ENCODE measurements around the gene FXYD5.
A peak's percentile ranks its signal among the peaks of the same experiment; 100 is the strongest.
"Not testable (repeated sequence)": the region's sequence is repeated elsewhere in the genome, so short reads cannot be mapped to it uniquely, and the experiment has no call there.

Gene FXYD5

DNA sequence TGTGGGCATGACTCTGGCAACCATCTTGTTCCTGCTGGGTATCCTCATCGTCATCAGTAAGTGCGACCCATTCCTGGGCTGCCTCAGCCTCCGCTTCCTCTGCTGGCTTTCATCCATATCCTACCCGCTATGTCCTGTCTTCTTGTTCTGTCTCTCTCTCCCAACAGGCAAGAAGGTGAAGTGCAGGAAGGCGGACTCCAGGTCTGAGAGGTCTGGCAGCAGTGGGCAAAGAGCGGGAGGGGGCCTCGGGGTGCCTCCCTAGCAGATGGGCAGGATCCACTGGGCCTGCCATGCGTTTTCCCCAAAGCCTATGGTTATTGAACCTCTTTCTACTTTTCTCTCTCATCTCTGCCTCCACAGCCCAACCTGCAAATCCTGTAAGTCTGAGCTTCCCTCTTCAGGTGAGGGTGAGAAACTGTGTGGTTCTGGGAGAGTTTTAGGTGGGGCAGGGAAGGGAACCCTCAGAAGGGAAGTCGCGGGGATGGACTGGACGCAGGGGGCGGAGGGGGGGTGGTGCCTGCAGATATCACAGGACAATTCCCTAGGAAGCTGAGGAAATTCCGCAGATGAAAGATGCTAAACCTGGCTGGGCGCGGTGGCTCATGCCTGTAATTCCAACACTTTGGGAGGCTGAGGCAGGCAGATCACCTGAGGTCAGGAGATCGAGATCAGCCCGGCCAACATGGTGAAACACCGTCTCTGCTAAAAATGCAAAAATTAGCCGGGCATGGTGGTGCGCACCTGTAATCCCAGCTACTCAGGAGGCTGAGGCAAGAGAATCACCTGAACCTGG is 3.1 kb upstream of the FXYD5 start:
- DNase-seq (ENCODE audit: low read depth): no peak
- Histone ChIP-seq H3K27me3 (replicated peaks; ENCODE audit: control insufficient read depth, insufficient read depth, low read length) (no peaks in the 10 kb centered on the region), H3K4me3 (ENCODE audit: low read length) (no peak overlapping the region)

DNA sequence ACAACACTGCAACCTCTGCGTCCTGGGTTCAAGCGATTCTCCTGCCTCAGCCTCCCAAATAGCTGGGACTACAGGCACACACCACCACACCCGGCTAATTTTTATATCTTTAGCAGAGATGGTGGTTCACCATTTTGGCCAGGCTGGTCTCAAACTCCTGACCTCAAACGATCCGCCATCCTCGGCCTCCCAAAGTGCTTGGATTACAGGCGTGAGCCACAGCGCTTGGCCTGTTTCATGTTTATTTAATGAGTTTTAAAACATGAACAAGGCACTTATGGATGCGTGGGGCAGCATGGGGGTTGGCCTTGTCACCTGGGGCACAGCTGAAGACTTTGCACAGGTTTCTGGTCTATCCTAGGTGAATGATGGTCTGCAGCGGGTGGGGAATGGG is 1.4 kb upstream of the FXYD5 start:
- not testable (repeated sequence) for H3K4me3 ChIP-seq (ENCODE audit: low read length); H3K9me3 ChIP-seq (ENCODE audit: control insufficient read depth, low read length); H3K9ac ChIP-seq (ENCODE audit: low read length); H3K36me3 ChIP-seq (ENCODE audit: control insufficient read depth, insufficient read depth, low read length, severe bottlenecking); H3K27me3 ChIP-seq (replicated peaks; ENCODE audit: control insufficient read depth, insufficient read depth, low read length); DNase-seq (ENCODE audit: low read depth)
- peaks cover 15% of the 10 kb centered on the region for H3K4me1 ChIP-seq (ENCODE audit: control insufficient read depth, insufficient read depth, low read length)

More for the DNA sequence above, 3.1 kb upstream of the FXYD5 start:
- Histone ChIP-seq H3K36me3 (ENCODE audit: control insufficient read depth, insufficient read depth, low read length, severe bottlenecking) (no peaks in the 10 kb centered on the region), H3K9ac (ENCODE audit: low read length) (no peak overlapping the region), H3K4me1 (ENCODE audit: control insufficient read depth, insufficient read depth, low read length) (peaks cover 19% of the 10 kb centered on the region), H3K9me3 (ENCODE audit: control insufficient read depth, low read length) (no peaks in the 10 kb centered on the region)

DNA sequence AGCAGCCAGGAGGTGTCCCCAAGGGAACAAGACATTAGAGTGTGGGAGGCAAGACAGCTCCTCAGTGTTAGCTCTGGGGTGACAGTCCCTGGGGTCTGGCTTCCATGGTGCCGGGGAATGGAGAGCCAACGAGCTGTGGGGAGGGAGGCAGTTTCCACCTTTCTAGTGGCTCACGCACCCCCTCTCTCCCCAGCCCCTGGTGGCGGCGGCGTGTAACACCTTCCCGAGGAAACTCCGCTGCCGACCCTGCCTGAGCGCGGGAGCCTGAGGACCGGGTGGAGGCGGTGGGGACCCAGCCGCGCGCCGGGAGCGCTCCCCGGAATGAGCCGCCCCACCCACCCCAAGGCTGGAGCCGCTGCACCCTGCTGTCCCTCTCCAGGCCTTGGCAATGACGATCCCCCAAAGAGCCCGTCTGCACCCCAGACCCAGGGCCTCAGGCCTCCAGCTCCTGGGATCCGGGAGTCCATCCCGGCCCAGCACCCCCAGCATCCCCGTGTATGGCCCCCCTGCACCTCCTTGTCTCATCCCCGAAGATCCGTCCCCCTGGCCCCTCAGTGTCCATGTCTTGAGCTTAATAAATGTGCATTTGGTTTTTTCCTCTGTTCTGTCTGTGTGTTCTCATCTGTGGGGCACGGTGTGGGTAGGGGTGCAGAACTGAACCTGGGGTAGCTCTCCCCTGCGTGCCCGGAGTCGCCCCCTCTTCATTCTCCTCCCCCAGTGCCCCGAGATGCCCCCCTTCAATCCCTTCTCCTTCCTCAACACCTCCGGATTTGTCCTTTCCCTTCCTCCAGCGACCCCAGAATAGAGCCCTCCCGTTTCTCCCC is 622 bp upstream of the FXYD5 start:
- Histone ChIP-seq H3K9ac (ENCODE audit: low read length) (peak overlapping the region; percentile 90), H3K27me3 (replicated peaks; ENCODE audit: control insufficient read depth, insufficient read depth, low read length) (no peaks in the 10 kb centered on the region), H3K4me1 (ENCODE audit: control insufficient read depth, insufficient read depth, low read length) (peaks cover 15% of the 10 kb centered on the region), H3K36me3 (ENCODE audit: control insufficient read depth, insufficient read depth, low read length, severe bottlenecking) (peaks cover 13% of the 10 kb centered on the region), H3K9me3 (ENCODE audit: control insufficient read depth, low read length) (no peaks in the 10 kb centered on the region), H3K4me3 (ENCODE audit: low read length) (peak overlapping the region; percentile 92)
- DNase-seq (ENCODE audit: low read depth): peak; percentile 49

GRCh38 chr19:35155441-35155840 is 906 bp downstream of the FXYD5 start:
- no peak for DNase-seq (ENCODE audit: low read depth)
- Histone ChIP-seq H3K4me3 (ENCODE audit: low read length) (peak overlapping the region; percentile 92), H3K9ac (ENCODE audit: low read length) (peak overlapping the region; percentile 90), H3K27me3 (replicated peaks; ENCODE audit: control insufficient read depth, insufficient read depth, low read length) (no peaks in the 10 kb centered on the region), H3K4me1 (ENCODE audit: control insufficient read depth, insufficient read depth, low read length) (peaks cover 15% of the 10 kb centered on the region), H3K36me3 (ENCODE audit: control insufficient read depth, insufficient read depth, low read length, severe bottlenecking) (peaks cover 24% of the 10 kb centered on the region), H3K9me3 (ENCODE audit: control insufficient read depth, low read length) (no peaks in the 10 kb centered on the region)

- no peaks in the 10 kb centered on the region for H3K27me3 ChIP-seq (replicated peaks; ENCODE audit: control insufficient read depth, insufficient read depth, low read length)
- no peaks in the 10 kb centered on the region for H3K9me3 ChIP-seq (ENCODE audit: control insufficient read depth, low read length)
- DNase-seq (ENCODE audit: low read depth): no peak
- H3K4me3 ChIP-seq (ENCODE audit: low read length): peak overlapping the region; percentile 92
- peaks cover 15% of the 10 kb centered on the region for H3K4me1 ChIP-seq (ENCODE audit: control insufficient read depth, insufficient read depth, low read length)
- peak overlapping the region; percentile 90 for H3K9ac ChIP-seq (ENCODE audit: low read length)
- H3K36me3 ChIP-seq (ENCODE audit: control insufficient read depth, insufficient read depth, low read length, severe bottlenecking): peaks cover 30% of the 10 kb centered on the region
These were observed 1.6 kb downstream of the FXYD5 start for GRCh38 chr19:35155981-35156672.

DNA sequence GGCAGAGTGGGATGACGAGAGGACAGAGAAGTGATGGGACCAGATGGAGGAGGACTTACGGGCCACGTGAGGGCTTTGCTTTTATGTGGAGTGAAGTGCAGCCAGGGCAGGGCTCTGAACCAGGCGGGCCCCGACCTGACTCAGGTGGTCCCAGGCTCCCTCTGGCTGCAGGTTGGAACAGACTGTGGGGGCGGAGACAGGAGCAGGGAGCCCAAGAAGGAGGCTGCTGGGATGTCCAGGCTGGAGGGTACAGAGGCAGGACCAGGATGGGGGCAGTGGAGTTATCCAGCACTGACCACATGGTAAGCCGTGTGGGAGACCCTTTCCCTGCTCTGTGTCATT is 2.1 kb downstream of the FXYD5 start:
- Histone ChIP-seq H3K4me3 (ENCODE audit: low read length) (no peak overlapping the region), H3K27me3 (replicated peaks; ENCODE audit: control insufficient read depth, insufficient read depth, low read length) (no peaks in the 10 kb centered on the region), H3K9ac (ENCODE audit: low read length) (no peak overlapping the region), H3K4me1 (ENCODE audit: control insufficient read depth, insufficient read depth, low read length) (peaks cover 15% of the 10 kb centered on the region), H3K9me3 (ENCODE audit: control insufficient read depth, low read length) (no peaks in the 10 kb centered on the region), H3K36me3 (ENCODE audit: control insufficient read depth, insufficient read depth, low read length, severe bottlenecking) (peaks cover 35% of the 10 kb centered on the region)
- DNase-seq (ENCODE audit: low read depth): no peak

DNA sequence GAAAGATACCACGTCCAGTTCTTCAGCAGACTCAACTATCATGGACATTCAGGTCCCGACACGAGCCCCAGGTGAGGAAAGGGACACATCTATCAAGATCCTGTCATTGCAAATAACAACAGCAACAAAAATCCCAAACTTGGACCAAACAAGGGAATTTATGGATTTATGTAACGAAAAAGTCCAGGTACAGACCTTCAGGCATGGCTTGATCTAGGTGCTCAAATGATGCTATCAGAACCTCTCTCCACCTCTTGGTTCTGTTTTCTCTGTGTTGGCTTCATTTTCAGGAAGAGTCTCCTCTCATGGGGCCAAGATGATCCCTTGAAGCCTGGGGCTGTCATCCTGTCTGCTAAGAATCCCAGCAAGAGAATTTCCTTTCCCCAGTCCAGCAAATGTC is 2.9 kb downstream of the FXYD5 start:
- no peak for DNase-seq (ENCODE audit: low read depth)
- Histone ChIP-seq H3K4me1 (ENCODE audit: control insufficient read depth, insufficient read depth, low read length) (peaks cover 15% of the 10 kb centered on the region), H3K9me3 (ENCODE audit: control insufficient read depth, low read length) (peaks cover 3% of the 10 kb centered on the region), H3K27me3 (replicated peaks; ENCODE audit: control insufficient read depth, insufficient read depth, low read length) (no peaks in the 10 kb centered on the region), H3K36me3 (ENCODE audit: control insufficient read depth, insufficient read depth, low read length, severe bottlenecking) (peaks cover 43% of the 10 kb centered on the region), H3K4me3 (ENCODE audit: low read length) (no peak overlapping the region), H3K9ac (ENCODE audit: low read length) (no peak overlapping the region)

- H3K27me3 ChIP-seq (replicated peaks; ENCODE audit: control insufficient read depth, insufficient read depth, low read length): no peaks in the 10 kb centered on the region
- peaks cover 11% of the 10 kb centered on the region for H3K4me1 ChIP-seq (ENCODE audit: control insufficient read depth, insufficient read depth, low read length)
- peaks cover 13% of the 10 kb centered on the region for H3K9me3 ChIP-seq (ENCODE audit: control insufficient read depth, low read length)
- no peak for DNase-seq (ENCODE audit: low read depth)
- H3K9ac ChIP-seq (ENCODE audit: low read length): no peak overlapping the region
- peaks cover 60% of the 10 kb centered on the region for H3K36me3 ChIP-seq (ENCODE audit: control insufficient read depth, insufficient read depth, low read length, severe bottlenecking)
- no peak overlapping the region for H3K4me3 ChIP-seq (ENCODE audit: low read length)
These were observed 5.1 kb downstream of the FXYD5 start for GRCh38 chr19:35159606-35160005.

DNA sequence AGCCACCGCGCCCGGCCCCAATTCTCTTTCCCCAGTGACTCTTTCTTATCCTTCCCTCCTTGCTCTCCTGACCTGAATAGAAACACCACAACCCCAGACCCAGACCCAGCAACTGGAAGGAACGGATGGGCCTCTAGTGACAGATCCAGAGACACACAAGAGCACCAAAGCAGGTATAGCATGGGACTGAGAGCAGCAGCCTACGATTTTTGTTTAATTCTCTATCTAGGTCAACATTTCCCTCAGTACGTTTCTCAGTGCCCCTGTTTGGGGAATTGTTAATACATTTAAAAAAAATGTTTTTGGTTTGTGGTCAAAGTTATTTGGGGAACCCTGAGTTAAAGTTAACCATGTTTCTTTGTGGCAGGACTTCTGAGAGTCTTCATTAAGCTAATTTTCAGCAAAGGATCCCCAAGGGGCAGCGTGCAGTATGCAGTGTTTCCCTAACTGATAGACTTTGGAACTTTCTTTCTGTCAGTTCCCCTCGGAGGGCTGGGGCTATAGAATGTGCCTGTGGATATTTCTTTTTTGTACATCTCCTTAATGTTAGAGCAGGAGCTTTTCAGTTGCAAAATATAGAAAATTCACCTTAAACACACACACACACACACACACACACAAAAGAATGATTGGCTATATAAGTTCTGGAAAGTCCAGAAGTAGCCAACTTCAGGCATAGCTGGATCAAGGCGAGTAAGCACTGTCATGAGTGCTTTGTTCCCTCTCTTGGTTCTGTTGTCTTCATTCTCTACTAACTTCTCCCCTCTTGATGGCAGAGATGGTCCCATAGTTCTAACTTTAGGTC is 6.3 kb downstream of the FXYD5 start:
- H3K9me3 ChIP-seq (ENCODE audit: control insufficient read depth, low read length): peaks cover 17% of the 10 kb centered on the region
- DNase-seq (ENCODE audit: low read depth): no peak
- H3K9ac ChIP-seq (ENCODE audit: low read length): no peak overlapping the region
- H3K36me3 ChIP-seq (ENCODE audit: control insufficient read depth, insufficient read depth, low read length, severe bottlenecking): peaks cover 71% of the 10 kb centered on the region
- no peak overlapping the region for H3K4me3 ChIP-seq (ENCODE audit: low read length)
- H3K4me1 ChIP-seq (ENCODE audit: control insufficient read depth, insufficient read depth, low read length): no peaks in the 10 kb centered on the region
- no peaks in the 10 kb centered on the region for H3K27me3 ChIP-seq (replicated peaks; ENCODE audit: control insufficient read depth, insufficient read depth, low read length)

DNA sequence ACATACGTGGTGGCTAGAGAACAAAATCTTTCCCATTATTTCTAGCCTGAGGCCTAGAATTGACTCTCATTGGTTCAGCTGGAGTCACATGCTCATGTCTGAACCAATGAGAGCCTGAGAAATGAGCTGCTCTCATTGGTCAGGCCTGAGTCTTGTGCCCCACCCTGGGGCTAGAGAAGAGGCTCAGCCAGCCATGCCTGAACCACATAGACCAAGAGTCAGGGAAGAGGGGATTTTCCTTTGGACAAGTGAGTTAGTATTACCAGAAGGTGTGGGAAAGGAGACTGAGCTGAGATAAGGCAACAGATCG is 6.9 kb downstream of the FXYD5 start:
- H3K9me3 ChIP-seq (ENCODE audit: control insufficient read depth, low read length): peaks cover 23% of the 10 kb centered on the region
- no peaks in the 10 kb centered on the region for H3K27me3 ChIP-seq (replicated peaks; ENCODE audit: control insufficient read depth, insufficient read depth, low read length)
- H3K36me3 ChIP-seq (ENCODE audit: control insufficient read depth, insufficient read depth, low read length, severe bottlenecking): peaks cover 76% of the 10 kb centered on the region
- DNase-seq (ENCODE audit: low read depth): no peak
- H3K4me1 ChIP-seq (ENCODE audit: control insufficient read depth, insufficient read depth, low read length): no peaks in the 10 kb centered on the region
- no peak overlapping the region for H3K9ac ChIP-seq (ENCODE audit: low read length)
- no peak overlapping the region for H3K4me3 ChIP-seq (ENCODE audit: low read length)
